IMR-90 (cell line): ENCODE data around the gene ZDBF2. TPM values are rescaled to one million over a fixed set of nuclear protein-coding genes. Genes with fewer than 3 reads are reported as not detected.

Experiments
- ATAC-seq: fragments of 200-7000 bp; cut with Tn5 transposase; 2 replicates; pipeline ENCODE4 v1.9.1; 2020; ENCODE audit warnings: low read depth, mild to moderate bottlenecking, moderate library complexity
- BruUV-seq: library from RNA; stranded (reverse); fragments of 400-500 nt; replicated peaks from 2 replicates; lab custom pipeline; 2021; lab: Mats Ljungman, UMichigan
- CTCF ChIA-PET: fragments of 300-600 bp; formaldehyde crosslinking; extraction: SDS; loops from one replicate; lab custom pipeline; 2021; ENCODE audit warnings: antibody characterized with exemption; lab: Yijun Ruan, JAX
- POLR2A ChIA-PET: fragments of 300-600 bp; sonication (Branson Sonifier 250); formaldehyde crosslinking; loops from one replicate; lab custom pipeline; 2022; ENCODE audit warnings: antibody characterized with exemption; ENCODE audit not compliant: unreplicated experiment; lab: Charles Lee
- DNase-seq: peaks from one replicate; pipeline ENCODE4 v3.0.0; 2013
- H2AFZ ChIP-seq: replicated peaks from 2 replicates; pipeline ENCODE3; 2013; ENCODE audit warnings: low read length, mild to moderate bottlenecking; ENCODE audit not compliant: poor library complexity
- H2AK5ac ChIP-seq: 2 replicates; pipeline ENCODE4 v1.6.1; 2013; ENCODE audit warnings: low read depth, low read length, inconsistent platforms
- H2AK9ac ChIP-seq: replicated peaks from 2 replicates; pipeline ENCODE3; 2013; ENCODE audit warnings: mild to moderate bottlenecking, low read depth, low read length, moderate library complexity; ENCODE audit not compliant: poor library complexity
- H2BK120ac ChIP-seq: 2 replicates; pipeline ENCODE4 v1.6.1; 2013; ENCODE audit warnings: low read depth, low read length, inconsistent platforms
- H2BK15ac ChIP-seq: 3 replicates; pipeline ENCODE4 v1.6.1; 2013; ENCODE audit warnings: low read depth, low read length, inconsistent platforms
- H2BK20ac ChIP-seq: 2 replicates; pipeline ENCODE4 v1.6.1; 2013; ENCODE audit warnings: low read depth, mild to moderate bottlenecking, inconsistent platforms, low read length, moderate library complexity
- H2BK5ac ChIP-seq: 2 replicates; pipeline ENCODE4 v1.6.1; 2013; ENCODE audit warnings: mild to moderate bottlenecking, low read depth, low read length, inconsistent platforms; ENCODE audit not compliant: poor library complexity, severe bottlenecking
- H3K14ac ChIP-seq: replicated peaks from 2 replicates; pipeline ENCODE4 v1.6.1; 2013; ENCODE audit warnings: low read depth, low read length, inconsistent platforms
- H3K18ac ChIP-seq: 2 replicates; pipeline ENCODE4 v1.6.1; 2013; ENCODE audit warnings: low read depth, low read length, control low read depth
- H3K23ac ChIP-seq: 2 replicates; pipeline ENCODE4 v1.6.1; 2013; ENCODE audit warnings: low read depth, low read length, inconsistent platforms
- H3K27ac ChIP-seq: 2 replicates; pipeline ENCODE4 v1.5.1; 2013; ENCODE audit warnings: mild to moderate bottlenecking, control low read depth, low read length; ENCODE audit not compliant: insufficient read depth
- H3K27me3 ChIP-seq: 2 replicates; pipeline ENCODE4 v1.6.1; 2013; ENCODE audit warnings: low read length; ENCODE audit not compliant: control insufficient read depth, insufficient read depth
- H3K36me3 ChIP-seq: 2 replicates; pipeline ENCODE4 v1.6.1; 2013; ENCODE audit warnings: low read length, mixed read lengths; ENCODE audit not compliant: control insufficient read depth, insufficient read depth
- H3K4ac ChIP-seq: 2 replicates; pipeline ENCODE4 v1.6.1; 2013; ENCODE audit warnings: low read depth, low read length, inconsistent platforms
- H3K4me1 ChIP-seq: 2 replicates; pipeline ENCODE4 v1.6.1; 2013; ENCODE audit warnings: low read length, mixed read lengths; ENCODE audit not compliant: control insufficient read depth, insufficient read depth
- H3K4me2 ChIP-seq: 2 replicates; pipeline ENCODE4 v1.6.1; 2013; ENCODE audit warnings: low read depth, mild to moderate bottlenecking, control low read depth, low read length, moderate library complexity
- H3K4me3 ChIP-seq: 2 replicates; pipeline ENCODE4 v1.5.1; 2013; ENCODE audit warnings: low read depth, mild to moderate bottlenecking, control low read depth, low read length, moderate library complexity; ENCODE audit not compliant: insufficient read depth
- H3K56ac ChIP-seq: 2 replicates; pipeline ENCODE4 v1.6.1; 2013; ENCODE audit warnings: low read length, inconsistent platforms; ENCODE audit not compliant: insufficient read depth; ENCODE audit errors: extremely low read depth
- H3K79me1 ChIP-seq, 2 experiments: 2 replicates each; pipeline ENCODE4 v1.6.1; 2013; ENCODE audit warnings: low read length in 2 of 2, inconsistent platforms in 1 of 2, low read depth in 1 of 2
- H3K9ac ChIP-seq: 2 replicates; pipeline ENCODE4 v1.6.1; 2013; ENCODE audit warnings: low read depth, low read length, control low read depth
- H3K9me1 ChIP-seq: 2 replicates; pipeline ENCODE4 v1.6.1; 2013; ENCODE audit warnings: low read length, inconsistent platforms; ENCODE audit not compliant: insufficient read depth
- H3K9me3 ChIP-seq: 2 replicates; pipeline ENCODE4 v1.6.1; 2013; ENCODE audit warnings: low read length; ENCODE audit not compliant: control insufficient read depth, insufficient read depth
- H4K20me1 ChIP-seq: 2 replicates; pipeline ENCODE4 v1.6.1; 2013; ENCODE audit warnings: low read length, inconsistent platforms; ENCODE audit not compliant: insufficient read depth
- H4K5ac ChIP-seq: 2 replicates; pipeline ENCODE4 v1.6.1; 2013; ENCODE audit warnings: mild to moderate bottlenecking, low read depth, low read length, control low read depth
- H4K8ac ChIP-seq, 2 experiments: 2 replicates each; pipeline ENCODE4 v1.6.1; 2013; ENCODE audit warnings: low read depth in 2 of 2, low read length in 2 of 2, control low read depth in 1 of 2, inconsistent platforms in 1 of 2
- H4K91ac ChIP-seq: 2 replicates; pipeline ENCODE4 v1.6.1; 2013; ENCODE audit warnings: low read depth, low read length, inconsistent platforms; ENCODE audit not compliant: insufficient read depth
- CHD1 ChIP-seq: IDR thresholded peaks from 2 replicates; pipeline ENCODE4 v1.6.1; 2012; ENCODE audit warnings: low read depth, low read length, improper control_type of control experiment
- ELK1 ChIP-seq: fragments of 150-350 bp; IDR thresholded peaks from 2 replicates; pipeline ENCODE4 v1.6.1; 2016; ENCODE audit warnings: low read depth, mild to moderate bottlenecking, low read length, moderate library complexity, borderline replicate concordance
- FOS ChIP-seq: fragments of 150-350 bp; IDR thresholded peaks from 2 replicates; pipeline ENCODE4 v1.6.1; 2016; ENCODE audit warnings: low read depth, low read length
- MAFK ChIP-seq: IDR thresholded peaks from 2 replicates; pipeline ENCODE4 v1.6.1; 2012; ENCODE audit warnings: low read depth, low read length, improper control_type of control experiment
- MAZ ChIP-seq: IDR thresholded peaks from 2 replicates; pipeline ENCODE4 v1.6.1; 2012; ENCODE audit warnings: low read depth, mild to moderate bottlenecking, low read length, improper control_type of control experiment, moderate library complexity, borderline replicate concordance
- NFE2L2 ChIP-seq: fragments of 150-350 bp; IDR thresholded peaks from 2 replicates; pipeline ENCODE4 v1.6.1; 2016; ENCODE audit warnings: low read depth, mild to moderate bottlenecking, low read length
- POLR2A ChIP-seq: IDR thresholded peaks from 2 replicates; pipeline ENCODE4 v1.6.1; 2012; ENCODE audit warnings: mild to moderate bottlenecking, low read depth, low read length
- RAD21 ChIP-seq: IDR thresholded peaks from 2 replicates; pipeline ENCODE4 v1.6.1; 2012; ENCODE audit warnings: low read length, improper control_type of control experiment
- RCOR1 ChIP-seq: IDR thresholded peaks from 2 replicates; pipeline ENCODE4 v1.6.1; 2012; ENCODE audit warnings: mild to moderate bottlenecking, low read length, improper control_type of control experiment; ENCODE audit not compliant: insufficient replicate concordance
- RFX5 ChIP-seq: IDR thresholded peaks from 2 replicates; pipeline ENCODE4 v1.8.0; 2012; ENCODE audit warnings: low read depth, mild to moderate bottlenecking, low read length, moderate library complexity
- USF2 ChIP-seq: fragments of 150-350 bp; IDR thresholded peaks from 2 replicates; pipeline ENCODE4 v1.6.1; 2017; ENCODE audit warnings: mild to moderate bottlenecking, antibody characterized with exemption, low read length, low read depth
- WGBS, 2 experiments: methylation state at CpG; one replicate each; pipeline versions ENCODE4 v1.1.5 to v1.1.7; 2013; ENCODE audit warnings: missing lambda C conversion rate in 2 of 2; ENCODE audit not compliant: insufficient read length in 1 of 2; ENCODE audit errors: extremely low coverage in 2 of 2; 5-methylcytosine and 5-hydroxymethylcytosine counted together
- dilution Hi-C: fragments of 300-500 bp; cut with HindIII; formaldehyde crosslinking; loops from one replicate; pipeline ENCODE4 v1.14.3; 2018; ENCODE audit warnings: low sequenced_read_pairs; ENCODE audit not compliant: unreplicated experiment
- in situ Hi-C: fragments of 300-500 bp; cut with MboI; formaldehyde crosslinking; loops from 3 replicates; pipeline ENCODE4 v1.14.3; 2019; ENCODE audit warnings: low sequenced_read_pairs, inconsistent platforms, mixed read lengths
- intact Hi-C: fragments of 100-400 bp; cut with micrococcal nuclease; formaldehyde crosslinking; loops from 2 replicates; pipeline ENCODE4 v1.10.0; 2022
- polyA plus RNA-seq, 3 experiments: library from polyadenylated mRNA; depleted of rRNA; stranded (reverse); fragments of >200 nt; gene quantifications; 2 replicates each; pipeline ENCODE4 v1.2.3, GENCODE V29; 2012; ENCODE audit warnings: low replicate concordance in 1 of 3
- total RNA-seq: library from RNA; depleted of rRNA; stranded (reverse); fragments of >200 nt; gene quantifications from 2 replicates; pipeline ENCODE4 v1.2.3, GENCODE V29; 2012

Gene ZDBF2
- total and polyA plus RNA-seq, 2 of the 4 experiments (the other 2 are of a cell fraction), result 1.9 to 10.2 TPM

GRCh38 chr2:206277503-206277902, 3.0 kb downstream of the ZDBF2 start:
- Histone ChIP-seq H3K9ac (no peak overlapping the region), H3K27me3 (peaks cover 11% of the 10 kb centered on the region), H2AK5ac (no peak overlapping the region), H3K18ac (no peak overlapping the region), H3K27ac (no peak overlapping the region), H2AFZ (no peak overlapping the region), H2BK5ac (no peak overlapping the region), H2BK15ac (no peak overlapping the region), H3K4me3 (no peak overlapping the region), H3K36me3 (no peaks in the 10 kb centered on the region), H3K4me1 (no peaks in the 10 kb centered on the region), H2BK120ac (no peak overlapping the region), H3K14ac (no peak overlapping the region), H4K8ac (no peak overlapping the region), H3K23ac (no peak overlapping the region), H3K4me2 (no peak overlapping the region), H3K9me1 (no peaks in the 10 kb centered on the region), H3K4ac (no peak overlapping the region), H2BK20ac (no peak overlapping the region), H4K91ac (no peak overlapping the region), H2AK9ac (no peak overlapping the region), H4K20me1 (no peaks in the 10 kb centered on the region), H4K5ac (no peak overlapping the region), H3K79me1 (peaks cover 0 to 9% of the 10 kb centered on the region in 2 experiments; a peak in 2 of 4 replicates), H3K56ac (no peak overlapping the region), H3K9me3 (no peaks in the 10 kb centered on the region)
- dilution Hi-C loops, result no loop called here
- intact Hi-C loops, result no loop called here
- DNase-seq (no peak), ATAC-seq (no peak)
- ChIA-PET CTCF (no interaction called here), POLR2A (no interaction called here)
- TF ChIP-seq RFX5 (no peak), NFE2L2 (no peak), ELK1 (no peak), CHD1 (no peak), MAZ (no peak), USF2 (no peak), MAFK (no peak), RCOR1 (no peak), FOS (no peak), POLR2A (no peak), RAD21 (no peak)
- BruUV-seq, result no TSS peak
- in situ Hi-C loops, result no loop called here
- no CpG with 5 or more reads among the region's 3 CpGs for whole genome bisulfite sequencing, 2 experiments
